GM21717 (cell line): Measurements from ENCODE around the gene ADNP2.

Experiments
- ATAC-seq: cut with Tn5 transposase; IDR thresholded peaks from one replicate; pipeline ENCODE4 v1.9.1; 2021; ENCODE audit warnings: mild to moderate bottlenecking, moderate library complexity; ENCODE audit not compliant: unreplicated experiment

ADNP2 gene

GRCh38 chr18:80170395-80171053 lies 61.5 kb downstream of the ADNP2 start:
- no peak for ATAC-seq

DNA sequence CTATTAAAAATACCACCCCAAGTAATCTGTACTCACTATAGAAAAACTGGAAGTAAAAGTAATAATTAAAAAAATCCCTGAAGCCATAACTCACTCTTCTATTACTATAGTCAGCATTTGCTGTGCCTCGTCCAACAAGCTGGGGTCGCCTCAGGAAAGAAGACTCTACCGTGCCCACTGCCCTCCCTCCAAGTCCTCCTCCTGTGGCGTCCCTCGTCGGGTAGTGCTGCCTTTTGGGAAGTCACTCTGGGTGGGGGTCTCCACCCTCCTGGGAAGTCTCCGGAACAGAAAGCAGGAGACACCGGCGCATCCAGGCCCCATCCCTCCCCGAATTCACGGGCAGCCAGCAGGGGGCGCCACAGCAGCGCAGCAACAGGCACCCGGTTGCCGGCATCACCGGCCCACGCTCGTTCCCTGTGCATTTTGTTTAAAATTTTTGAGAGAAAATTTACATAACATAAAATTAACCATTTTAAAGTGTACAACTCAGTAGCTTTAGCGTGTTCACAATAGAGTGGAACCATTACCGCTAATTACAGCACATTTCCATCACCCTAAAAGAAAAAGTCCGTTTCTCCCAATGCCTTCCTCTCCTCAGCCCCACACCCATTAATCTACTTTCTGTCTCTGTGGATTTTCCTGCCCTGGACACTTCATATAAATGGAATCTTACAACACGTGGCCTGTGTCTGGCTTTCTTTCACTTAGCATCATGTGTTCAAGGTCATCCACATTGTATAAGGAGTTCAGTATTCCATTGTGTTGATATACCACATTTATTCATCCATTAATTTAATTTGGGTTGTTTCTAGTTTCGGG lies 62.2 kb downstream of the ADNP2 start:
- ATAC-seq: no peak

- no peak for ATAC-seq
These were observed 63.0 kb downstream of the ADNP2 start for GRCh38 chr18:80172056-80172455.

DNA sequence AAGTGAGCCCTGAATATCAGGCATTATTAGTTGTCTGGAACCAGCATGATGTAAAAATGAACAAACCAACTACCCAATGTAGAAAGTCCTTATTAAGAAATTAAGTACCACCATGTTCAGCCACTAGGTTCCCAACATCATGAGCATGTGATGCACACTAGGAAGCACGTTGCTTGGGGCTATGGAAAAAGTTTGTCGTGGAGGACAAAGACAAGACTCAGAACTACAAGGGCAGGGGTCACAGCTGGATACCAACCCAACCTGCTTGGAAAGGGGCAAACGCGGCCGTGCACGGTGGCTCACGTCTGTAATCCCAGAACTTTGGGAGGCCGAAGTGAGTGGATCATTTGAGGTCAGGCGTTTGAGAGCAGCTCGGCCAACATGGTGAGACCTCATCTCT lies 64.0 kb downstream of the ADNP2 start:
- no peak for ATAC-seq

GRCh38 chr18:80175451-80176204 lies 66.6 kb downstream of the ADNP2 start:
- ATAC-seq: no peak

DNA sequence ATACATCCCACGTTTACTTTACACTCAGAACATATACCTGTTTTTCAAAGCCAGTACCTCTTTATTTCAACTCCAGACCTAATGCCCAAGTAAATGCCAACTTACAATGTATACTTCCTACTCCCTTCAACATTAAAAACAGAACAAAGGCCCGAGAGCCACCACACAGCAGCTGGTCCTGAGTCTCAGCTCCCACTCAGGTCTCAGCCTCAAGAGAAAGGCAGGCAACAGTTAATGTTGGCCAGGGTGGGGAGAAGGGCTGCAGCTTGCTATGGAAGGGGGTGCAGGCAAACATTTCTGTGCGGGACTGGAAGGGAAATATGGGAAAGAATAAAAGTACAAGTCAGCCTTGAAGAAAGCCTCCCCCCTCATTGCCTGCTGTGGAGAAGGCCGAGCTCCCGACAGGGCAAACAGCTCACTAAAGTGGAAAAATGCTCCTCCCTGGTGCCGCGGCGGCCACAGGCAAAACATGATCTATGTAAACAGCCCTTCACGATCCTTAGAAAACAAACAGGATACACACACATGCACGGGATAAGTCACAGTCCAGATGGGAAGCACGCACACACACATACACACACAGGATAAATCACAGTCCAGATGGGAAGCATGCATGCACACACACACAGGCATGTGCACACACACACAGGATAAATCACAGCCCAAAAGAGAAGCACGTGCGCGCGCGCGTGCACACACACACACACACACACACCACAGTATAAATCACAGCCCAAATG lies 67.4 kb downstream of the ADNP2 start:
- ATAC-seq: no peak

DNA sequence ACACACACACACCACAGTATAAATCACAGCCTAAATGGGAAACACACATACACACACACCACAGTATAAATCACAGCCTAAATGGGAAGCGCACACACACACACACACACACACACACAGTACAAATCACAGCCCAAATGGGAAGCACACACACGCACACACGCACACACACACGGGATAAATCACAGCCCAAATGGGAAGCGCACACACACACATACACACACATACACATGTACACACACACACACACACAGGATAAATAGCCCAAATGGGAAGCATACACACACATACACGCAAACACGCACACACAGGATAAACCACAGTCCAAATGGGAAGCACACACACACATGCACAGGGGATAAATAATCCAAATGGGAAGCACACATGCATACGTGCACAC lies 68.1 kb downstream of the ADNP2 start:
- ATAC-seq: no peak

DNA sequence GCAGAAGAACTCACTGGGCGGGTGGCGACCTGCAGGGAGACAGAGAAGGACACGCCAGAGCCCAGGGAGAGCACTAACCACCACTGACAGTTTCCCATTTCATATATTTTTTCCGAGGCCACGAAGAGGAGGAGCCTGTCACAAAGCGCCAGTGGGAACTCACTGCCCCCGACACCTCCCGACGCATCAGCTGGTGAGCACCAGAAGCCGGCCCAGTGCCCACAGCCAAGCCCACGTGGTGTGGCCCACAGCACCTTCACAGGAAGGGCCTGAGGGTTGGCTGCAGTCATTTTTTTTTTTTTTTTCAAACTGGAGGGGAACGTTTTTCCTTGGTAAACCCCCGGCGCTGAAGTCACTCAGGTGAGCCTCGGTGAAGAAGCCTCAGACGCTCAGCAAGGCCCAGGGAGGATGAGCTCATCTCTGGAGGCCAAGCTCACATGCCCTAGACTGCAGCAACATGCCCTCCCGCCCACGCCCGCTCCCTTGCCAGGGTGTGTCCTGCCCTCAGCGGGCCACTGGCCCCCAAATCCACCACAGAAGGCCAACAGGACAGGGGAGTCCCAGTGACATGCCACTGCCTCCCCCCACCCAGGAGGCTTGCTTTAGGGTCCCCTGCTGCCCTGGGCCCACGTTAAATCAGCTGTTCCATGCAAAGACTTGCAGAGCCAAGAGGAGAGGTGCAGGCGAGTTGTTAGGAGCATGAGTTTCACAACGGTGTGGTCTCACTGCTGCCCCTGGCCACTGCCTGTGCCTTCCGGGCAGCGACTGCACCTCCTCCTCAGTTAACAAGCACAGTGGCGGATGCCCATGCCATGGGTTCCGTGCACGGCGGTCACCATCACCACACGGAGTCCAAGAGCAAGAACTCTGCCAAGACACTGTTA lies 70.1 kb downstream of the ADNP2 start:
- ATAC-seq: no peak

DNA sequence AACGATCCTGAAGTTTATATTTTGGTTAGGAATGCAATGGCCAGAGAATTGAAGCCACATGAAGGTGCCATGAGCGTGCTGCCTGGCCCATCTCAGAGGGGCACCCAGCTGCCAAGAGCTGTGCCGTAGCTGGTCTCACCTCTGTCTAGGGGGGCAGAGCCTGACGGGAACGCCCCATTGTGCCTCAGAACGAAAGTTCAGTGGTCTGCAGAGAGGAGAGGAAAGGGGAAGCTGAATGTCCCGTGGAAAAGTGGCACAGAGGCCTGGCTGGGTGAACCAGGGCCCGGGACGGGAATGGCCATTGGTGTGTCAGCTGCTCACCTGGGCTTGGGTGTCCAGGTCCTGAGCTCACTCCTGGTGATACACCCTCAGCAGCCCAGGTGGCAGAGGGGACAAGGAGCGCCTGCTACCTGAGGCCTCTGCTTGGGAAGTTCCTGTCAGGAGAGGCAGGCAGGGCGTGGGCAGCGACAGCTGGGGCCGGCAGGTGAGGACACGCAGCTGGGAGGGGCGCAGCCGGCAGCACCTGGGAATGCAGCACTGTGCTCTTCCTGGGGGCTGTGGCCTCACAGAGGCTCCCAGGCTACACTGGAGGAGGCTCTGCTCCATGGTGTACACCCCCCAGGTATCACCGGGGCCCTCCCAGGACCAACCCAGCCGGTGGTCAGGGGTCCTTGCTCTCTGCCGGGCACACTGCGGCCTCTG lies 70.9 kb downstream of the ADNP2 start:
- ATAC-seq: no peak

DNA sequence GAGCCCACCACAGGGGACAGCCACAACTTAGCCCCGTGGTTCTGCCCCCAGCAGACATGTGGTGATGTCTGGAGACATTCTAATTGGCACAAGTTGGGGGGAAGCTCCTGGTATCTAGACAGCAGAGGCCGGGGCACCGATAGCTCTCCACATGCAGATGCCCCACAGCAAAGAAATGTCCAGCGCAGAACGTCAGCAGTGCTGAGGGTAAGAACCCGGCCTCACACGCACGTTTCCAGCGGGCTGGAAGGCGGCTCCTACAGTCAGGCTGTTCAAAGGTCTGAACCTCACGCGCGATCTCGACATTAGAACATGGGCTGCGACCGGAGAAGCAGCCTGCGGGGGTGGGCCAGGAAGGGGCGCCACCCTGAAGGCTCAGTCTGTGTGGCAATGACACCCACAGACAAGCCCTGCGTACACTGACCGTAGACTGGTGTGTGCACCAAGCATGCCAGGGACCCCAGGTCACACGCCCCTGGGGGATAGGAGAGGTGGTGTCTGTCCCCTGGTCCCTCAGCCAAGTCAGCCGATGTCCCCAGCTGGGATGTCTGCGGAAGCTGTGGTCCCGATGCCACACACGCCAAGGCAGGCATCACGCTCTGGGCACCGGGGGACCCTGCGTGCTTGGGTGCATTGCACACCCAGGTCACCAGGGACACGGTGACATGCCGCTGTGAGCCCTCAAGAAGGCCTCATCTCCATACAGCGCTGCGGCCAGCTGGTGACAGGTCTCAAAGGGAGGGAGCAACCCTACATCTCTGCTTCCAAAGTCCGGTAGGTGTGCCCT lies 71.9 kb downstream of the ADNP2 start:
- no peak for ATAC-seq

GRCh38 chr18:80181642-80182461 lies 72.8 kb downstream of the ADNP2 start:
- no peak for ATAC-seq

DNA sequence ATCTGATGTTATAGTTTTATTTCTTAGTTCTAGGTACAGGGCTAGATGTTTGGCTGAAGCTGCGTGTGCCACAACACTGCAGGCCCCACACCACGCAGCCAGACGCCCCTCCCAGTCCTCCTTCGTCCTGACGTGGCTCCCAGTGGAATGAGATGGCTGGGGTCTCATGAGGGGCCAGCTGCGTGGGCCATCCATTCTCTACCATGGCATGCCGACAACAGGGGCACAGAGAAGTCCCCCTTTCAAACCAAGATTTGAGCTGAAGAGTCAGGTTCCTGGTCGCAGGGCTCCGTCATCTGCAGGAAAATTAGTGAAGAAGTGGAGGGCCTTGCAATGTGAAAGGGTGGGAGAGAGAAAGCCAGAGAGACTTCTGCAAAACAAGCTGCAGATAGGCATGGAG lies 73.8 kb downstream of the ADNP2 start:
- no peak for ATAC-seq

DNA sequence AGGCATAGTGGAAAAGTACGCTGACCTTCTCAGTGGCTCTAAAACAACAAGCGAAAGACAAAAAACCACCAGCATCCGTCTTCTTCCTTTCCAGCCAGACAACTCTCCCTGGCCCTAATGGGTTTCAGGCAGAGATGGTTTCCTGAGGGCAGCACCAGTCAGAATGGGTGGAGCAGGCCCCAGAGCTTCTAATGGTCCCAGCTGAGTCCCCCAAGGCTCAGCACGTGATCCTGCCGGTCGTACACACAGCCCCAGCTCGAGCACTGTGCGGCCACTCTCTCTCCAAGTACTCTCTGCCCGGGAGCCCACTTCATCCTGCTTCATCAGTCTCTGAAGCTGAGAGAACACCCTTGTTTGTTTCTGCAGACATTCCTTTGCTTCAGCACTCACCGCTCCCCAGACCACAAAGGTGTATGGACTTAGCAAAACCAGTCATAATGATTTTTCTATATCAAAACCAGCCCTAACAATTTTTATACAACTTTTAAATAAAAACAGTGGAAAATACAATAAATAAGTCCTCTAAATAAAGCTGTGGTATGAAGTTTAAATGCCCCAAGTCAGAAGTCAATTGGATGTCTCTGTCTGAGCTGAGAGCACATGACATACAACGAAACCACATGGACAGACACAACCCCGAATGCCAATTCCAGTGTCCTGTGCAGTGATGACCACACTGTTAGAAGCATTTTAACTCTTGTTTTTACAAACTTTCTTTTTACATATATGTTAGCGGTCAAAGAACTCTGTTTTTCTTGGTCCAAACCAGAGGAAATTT lies 74.4 kb downstream of the ADNP2 start:
- ATAC-seq: no peak

DNA sequence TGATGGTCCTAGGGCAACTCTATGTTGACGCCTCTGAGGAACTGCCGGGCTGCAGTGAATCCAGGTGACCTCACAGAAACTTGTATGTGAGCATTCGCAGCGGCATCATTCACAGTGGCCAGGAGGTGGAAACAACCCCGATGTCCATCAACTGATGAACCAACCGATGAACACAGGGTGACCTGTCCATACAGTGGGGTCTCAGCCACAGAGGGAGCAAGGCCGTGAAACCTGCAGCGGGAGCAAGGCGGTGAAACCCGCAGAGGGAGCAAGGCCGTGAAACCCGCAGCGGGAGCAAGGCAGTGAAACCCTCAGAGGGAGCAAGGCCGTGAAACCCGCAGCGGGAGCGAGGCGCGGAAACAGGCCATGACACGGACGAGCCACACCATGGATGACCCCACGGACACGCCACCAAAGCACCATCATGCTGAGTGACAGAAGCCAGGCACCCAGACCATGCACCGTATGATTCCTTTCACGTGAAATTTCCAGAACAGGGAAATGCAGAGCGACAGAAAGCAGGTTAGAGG lies 75.2 kb downstream of the ADNP2 start:
- ATAC-seq: no peak

DNA sequence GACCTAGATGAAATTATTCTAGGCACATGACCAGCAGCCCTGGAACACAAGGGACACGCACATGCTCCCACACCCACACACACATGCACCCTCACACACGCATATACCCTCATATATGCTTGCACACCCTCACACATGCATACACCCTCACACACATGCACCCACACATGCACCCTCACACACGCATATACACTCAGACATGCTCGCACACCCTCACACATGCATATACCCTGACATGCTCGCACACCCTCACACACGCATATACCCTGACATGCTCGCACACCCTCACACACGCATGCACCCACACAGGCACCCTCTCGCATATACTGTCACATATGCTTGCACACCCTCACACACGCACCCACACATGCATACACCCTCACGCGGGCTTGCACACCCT lies 76.5 kb downstream of the ADNP2 start:
- ATAC-seq: no peak

DNA sequence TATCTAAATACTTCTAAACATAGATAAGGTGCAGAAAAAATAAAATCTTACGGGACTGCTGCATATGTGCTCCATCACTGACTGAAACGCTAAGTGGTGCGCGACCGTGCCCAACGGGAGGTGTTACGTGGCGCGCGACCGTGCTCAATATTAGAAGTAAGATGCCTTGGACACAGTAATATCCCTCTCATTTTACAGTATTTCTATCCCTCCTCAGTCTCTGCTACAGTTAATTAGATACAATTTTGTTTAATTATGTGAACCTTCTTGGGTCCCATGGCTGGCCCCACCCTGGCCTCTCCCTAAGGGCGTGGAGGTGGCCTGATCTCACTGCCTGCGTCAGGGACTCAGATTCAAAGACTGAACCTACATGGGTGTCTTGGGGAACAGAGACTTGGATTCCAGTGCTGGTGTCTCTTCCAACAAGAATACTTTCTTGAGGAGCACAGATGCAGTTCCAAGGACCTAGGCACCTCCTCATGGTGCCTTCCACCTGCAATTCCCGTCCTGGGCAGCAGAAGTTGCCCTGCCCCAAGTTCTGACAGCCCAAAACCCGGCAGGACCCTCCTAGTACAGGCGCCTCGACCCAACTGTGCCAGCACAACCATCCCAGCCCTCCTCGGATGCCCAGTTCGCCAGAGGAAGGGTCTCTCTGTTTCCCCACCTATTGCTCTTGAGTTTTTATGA lies 79.0 kb downstream of the ADNP2 start:
- ATAC-seq: no peak
